ENCODE measurements around the gene GZMH. TPM values are rescaled to one million over a fixed set of nuclear protein-coding genes. Genes with fewer than 3 reads are reported as not detected.

GZMH gene
- total and polyA plus RNA-seq, 2 of the 4 experiments (the other 2 are of a cell fraction) = not detected

DNA sequence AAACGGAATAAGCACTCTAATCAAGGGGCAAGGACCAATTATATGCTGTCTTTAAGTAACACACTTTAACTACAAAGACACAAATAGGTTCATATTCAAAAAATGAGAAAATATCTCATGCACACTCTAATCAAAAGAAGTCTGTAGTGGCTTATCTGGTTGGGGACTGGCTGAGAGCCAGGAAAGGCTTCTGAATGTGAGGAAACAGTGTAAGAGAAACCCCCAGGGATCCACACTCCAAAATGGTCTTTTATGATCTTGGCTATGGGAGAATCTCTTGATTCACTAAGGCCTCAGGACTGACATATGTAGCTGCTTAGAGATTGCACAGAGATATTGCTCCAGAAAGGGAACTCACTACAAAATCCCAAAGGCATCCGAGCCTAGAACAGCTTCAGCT, 43.7 kb downstream of the GZMH start:
- no peak for ATAC-seq (ENCODE audit: low read depth)
- TF ChIP-seq SMC3 (IDR thresholded peaks at IDR 0.05; ENCODE audit: low read depth, low read length) (no peak), BHLHE40 (IDR thresholded peaks at IDR 0.05; ENCODE audit: low read depth, low read length) (no peak), FOS (IDR thresholded peaks at IDR 0.05; ENCODE audit: low read depth, low read length) (no peak), RCOR1 (IDR thresholded peaks at IDR 0.05; ENCODE audit: insufficient replicate concordance, low read length) (no peak), POLR2A (IDR thresholded peaks at IDR 0.05; ENCODE audit: low read depth, low read length) (no peak), MAFK (IDR thresholded peaks at IDR 0.05; ENCODE audit: low read depth, low read length) (no peak), NFE2L2 (IDR thresholded peaks at IDR 0.05; ENCODE audit: low read depth, low read length) (no peak), RFX5 (IDR thresholded peaks at IDR 0.05; ENCODE audit: low read depth, low read length) (no peak), CEBPB (IDR thresholded peaks at IDR 0.05; ENCODE audit: low read depth, low read length) (no peak), MXI1 (IDR thresholded peaks at IDR 0.05; ENCODE audit: borderline replicate concordance, low read depth, low read length) (no peak)
- TF ChIP-seq, protein P1, sequence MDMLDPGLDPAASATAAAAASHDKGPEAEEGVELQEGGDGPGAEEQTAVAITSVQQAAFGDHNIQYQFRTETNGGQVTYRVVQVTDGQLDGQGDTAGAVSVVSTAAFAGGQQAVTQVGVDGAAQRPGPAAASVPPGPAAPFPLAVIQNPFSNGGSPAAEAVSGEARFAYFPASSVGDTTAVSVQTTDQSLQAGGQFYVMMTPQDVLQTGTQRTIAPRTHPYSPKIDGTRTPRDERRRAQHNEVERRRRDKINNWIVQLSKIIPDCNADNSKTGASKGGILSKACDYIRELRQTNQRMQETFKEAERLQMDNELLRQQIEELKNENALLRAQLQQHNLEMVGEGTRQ (IDR thresholded peaks at IDR 0.05; ENCODE audit: low read depth, low read length) = no peak
- CTCF ChIA-PET = no interaction called here

More for the DNA sequence above, 43.7 kb downstream of the GZMH start:
- Histone ChIP-seq H3K23ac (ENCODE audit: low read depth, low read length) (no peak overlapping the region), H3K14ac (replicated peaks; ENCODE audit: low read depth, low read length) (no peak overlapping the region), H3K27me3 (ENCODE audit: control insufficient read depth, insufficient read depth, low read length) (no peaks in the 10 kb centered on the region), H4K20me1 (ENCODE audit: insufficient read depth, low read length) (no peaks in the 10 kb centered on the region), H2AK9ac (replicated peaks; ENCODE audit: low read depth, low read length, poor library complexity) (no peak overlapping the region), H2AFZ (replicated peaks; ENCODE audit: low read length, poor library complexity) (no peak overlapping the region), H4K91ac (ENCODE audit: insufficient read depth, low read depth, low read length) (no peak overlapping the region), H3K36me3 (ENCODE audit: control insufficient read depth, insufficient read depth, low read length) (no peaks in the 10 kb centered on the region), H4K8ac (ENCODE audit: low read depth in 2 of 2, low read length in 2 of 2) (no peak overlapping the region), H2AK5ac (ENCODE audit: low read depth, low read length) (no peak overlapping the region), H3K9me1 (ENCODE audit: insufficient read depth, low read length) (no peaks in the 10 kb centered on the region), H3K4me2 (ENCODE audit: low read depth, low read length) (no peak overlapping the region), H3K4ac (ENCODE audit: low read depth, low read length) (no peak overlapping the region), H3K79me1 (ENCODE audit: low read depth in 1 of 2, low read length in 2 of 2) (no peaks in the 10 kb centered on the region), H2BK5ac (ENCODE audit: low read depth, low read length, poor library complexity, severe bottlenecking) (no peak overlapping the region), H4K5ac (ENCODE audit: low read depth, low read length) (no peak overlapping the region), H2BK120ac (ENCODE audit: low read depth, low read length) (no peak overlapping the region), H3K9ac (ENCODE audit: low read depth, low read length) (no peak overlapping the region), H3K18ac (ENCODE audit: low read depth, low read length) (no peak overlapping the region), H2BK15ac (ENCODE audit: low read depth, low read length) (no peak overlapping the region), H3K4me3 (ENCODE audit: insufficient read depth, low read depth, low read length) (no peak overlapping the region), H3K27ac (ENCODE audit: insufficient read depth, low read length) (no peak overlapping the region), H3K4me1 (ENCODE audit: control insufficient read depth, insufficient read depth, low read length) (no peaks in the 10 kb centered on the region), H2BK20ac (ENCODE audit: low read depth, low read length) (no peak overlapping the region), H3K56ac (ENCODE audit: extremely low read depth, insufficient read depth, low read length) (no peak overlapping the region), H3K9me3 (ENCODE audit: control insufficient read depth, insufficient read depth, low read length) (no peaks in the 10 kb centered on the region)
- DNase-seq = no peak
- POLR2A ChIA-PET (ENCODE audit: unreplicated experiment) = interaction anchor here (0.6 kb wide), 1 partner anchor 10 kb away, joined by 4 read pairs; no protein-coding TSS in a partner anchor
- in situ Hi-C loops (cut with MboI; ENCODE audit: low sequenced_read_pairs) = no loop called here
- dilution Hi-C loops (cut with HindIII; ENCODE audit: low sequenced_read_pairs, unreplicated experiment) = no loop called here
- intact Hi-C loops (cut with micrococcal nuclease) = no loop called here
- WGBS, 2 experiments (ENCODE audit: extremely low coverage in 2 of 2, insufficient read length in 1 of 2) = no CpG with 5 or more reads among the region's 2 CpGs
- BruUV-seq (replicated peaks) = no TSS peak

Data from IMR-90 (cell line).